Measurements from ENCODE around the gene EZH2. TPM values are rescaled to one million over a fixed set of nuclear protein-coding genes. Genes with fewer than 3 reads are reported as not detected.

Gene EZH2
- total RNA-seq, 2 experiments from 2014 or later, result 102 to 103 TPM

GRCh38 chr7:148802101-148802493 is 82.0 kb downstream of the EZH2 start:
- Mint-ChIP-seq H3K9me3 (no peaks in the 10 kb centered on the region), H3K4me3 (no peak overlapping the region), H3K36me3 (peaks cover 52% of the 10 kb centered on the region), H3K27me3 (no peaks in the 10 kb centered on the region), H3K27ac (no peak overlapping the region), H3K4me1 (ENCODE audit: low read depth) (peaks cover 2% of the 10 kb centered on the region)
- no peak for DNase-seq
- intact Hi-C loops (cut with micrococcal nuclease), result no loop called here
- ChIA-PET POLR2A (no interaction called here), CTCF (no interaction called here)

- Mint-ChIP-seq H3K27me3 (no peaks in the 10 kb centered on the region), H3K9me3 (no peaks in the 10 kb centered on the region), H3K36me3 (peaks cover 48% of the 10 kb centered on the region), H3K4me1 (ENCODE audit: low read depth) (no peaks in the 10 kb centered on the region), H3K4me3 (no peak overlapping the region), H3K27ac (no peak overlapping the region)
- no peak for DNase-seq
- POLR2A ChIA-PET, result no interaction called here
- CTCF ChIA-PET, result no interaction called here
- intact Hi-C loops (cut with micrococcal nuclease), result no loop called here
These were observed 83.4 kb downstream of the EZH2 start for GRCh38 chr7:148800677-148801076.

- no peaks in the 10 kb centered on the region for H3K9me3 Mint-ChIP-seq
- no peaks in the 10 kb centered on the region for H3K27me3 Mint-ChIP-seq
- ChIA-PET POLR2A (interaction anchor here (1.5 kb wide), 1 partner anchor 27 kb away, joined by 5 read pairs; no protein-coding TSS in a partner anchor), CTCF (no interaction called here)
- intact Hi-C loops (cut with micrococcal nuclease), result no loop called here
- no peak overlapping the region for H3K4me3 Mint-ChIP-seq
- peaks cover 46% of the 10 kb centered on the region for H3K36me3 Mint-ChIP-seq
- DNase-seq, result no peak
- H3K4me1 Mint-ChIP-seq (ENCODE audit: low read depth), result no peaks in the 10 kb centered on the region
- H3K27ac Mint-ChIP-seq, result no peak overlapping the region
These were observed 84.1 kb downstream of the EZH2 start for GRCh38 chr7:148799893-148800555.

DNA sequence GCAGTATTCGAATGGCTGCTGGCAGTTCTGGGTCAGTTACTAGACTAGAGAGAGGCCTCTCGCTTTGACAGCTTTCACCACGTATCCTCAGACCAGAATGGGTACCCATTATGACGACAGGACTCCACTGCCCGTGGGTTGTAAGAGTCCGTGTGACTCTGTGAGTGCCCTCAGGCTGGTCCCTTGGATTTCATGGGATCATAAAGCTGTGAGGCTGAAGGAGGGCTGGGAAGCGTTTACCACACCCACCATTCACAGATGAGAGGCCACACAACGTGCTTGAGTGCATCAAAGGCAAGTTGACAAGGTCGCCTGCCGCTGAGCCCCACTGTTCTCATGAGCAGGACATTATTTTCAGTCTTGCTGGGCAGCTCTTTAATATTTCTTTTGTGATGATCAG is 87.2 kb downstream of the EZH2 start:
- no peak for DNase-seq
- ChIA-PET POLR2A (no interaction called here), CTCF (no interaction called here)
- no peaks in the 10 kb centered on the region for H3K9me3 Mint-ChIP-seq
- intact Hi-C loops (cut with micrococcal nuclease), result no loop called here
- no peak overlapping the region for H3K27ac Mint-ChIP-seq
- H3K4me1 Mint-ChIP-seq (ENCODE audit: low read depth), result peaks cover 3% of the 10 kb centered on the region
- no peaks in the 10 kb centered on the region for H3K27me3 Mint-ChIP-seq
- H3K4me3 Mint-ChIP-seq, result no peak overlapping the region
- peaks cover 58% of the 10 kb centered on the region for H3K36me3 Mint-ChIP-seq

DNA sequence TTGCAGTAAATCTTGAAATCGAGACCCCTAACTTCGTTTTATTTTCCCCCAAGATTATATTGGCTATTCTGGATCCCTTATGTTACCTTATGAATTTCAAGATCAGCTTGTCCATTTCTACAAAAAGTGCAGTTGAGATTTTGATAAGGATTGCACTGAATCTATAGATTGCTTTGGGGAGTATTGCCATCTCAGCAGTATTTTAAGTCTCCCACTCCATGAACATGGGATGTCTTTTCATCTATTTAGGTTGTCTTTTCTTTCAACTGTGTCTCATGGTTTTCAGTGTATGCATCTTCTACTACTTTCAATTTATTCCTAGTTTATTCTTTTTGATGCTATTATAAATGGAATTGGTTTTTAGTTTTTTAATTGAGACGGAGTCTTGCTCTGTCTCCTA is 89.6 kb downstream of the EZH2 start:
- ChIA-PET POLR2A (no interaction called here), CTCF (interaction anchor here (0.6 kb wide), 1 partner anchor 64 kb away, joined by 3 read pairs; no protein-coding TSS in a partner anchor)
- intact Hi-C loops (cut with micrococcal nuclease), result no loop called here
- Mint-ChIP-seq H3K36me3 (peaks cover 53% of the 10 kb centered on the region), H3K9me3 (no peaks in the 10 kb centered on the region), H3K4me3 (no peak overlapping the region), H3K27ac (no peak overlapping the region), H3K27me3 (no peaks in the 10 kb centered on the region), H3K4me1 (ENCODE audit: low read depth) (peaks cover 3% of the 10 kb centered on the region)
- DNase-seq, result no peak

- no peaks in the 10 kb centered on the region for H3K9me3 Mint-ChIP-seq
- POLR2A ChIA-PET, result no interaction called here
- DNase-seq, result no peak
- H3K4me1 Mint-ChIP-seq (ENCODE audit: low read depth), result peaks cover 3% of the 10 kb centered on the region
- peaks cover 52% of the 10 kb centered on the region for H3K36me3 Mint-ChIP-seq
- CTCF ChIA-PET, result interaction anchor here (0.7 kb wide), 1 partner anchor 218 kb away, joined by 5 read pairs; no protein-coding TSS in a partner anchor
- peak overlapping the region; percentile 30 for H3K27ac Mint-ChIP-seq
- no peaks in the 10 kb centered on the region for H3K27me3 Mint-ChIP-seq
- H3K4me3 Mint-ChIP-seq, result no peak overlapping the region
- intact Hi-C loops (cut with micrococcal nuclease), result no loop called here
These were observed 90.5 kb downstream of the EZH2 start for GRCh38 chr7:148793590-148793989.

GRCh38 chr7:148791546-148791945 is 92.5 kb downstream of the EZH2 start:
- CTCF ChIA-PET, result no interaction called here
- H3K27me3 Mint-ChIP-seq, result no peaks in the 10 kb centered on the region
- H3K9me3 Mint-ChIP-seq, result no peaks in the 10 kb centered on the region
- H3K27ac Mint-ChIP-seq, result no peak overlapping the region
- peaks cover 3% of the 10 kb centered on the region for H3K4me1 Mint-ChIP-seq (ENCODE audit: low read depth)
- H3K36me3 Mint-ChIP-seq, result peaks cover 61% of the 10 kb centered on the region
- no peak for DNase-seq
- POLR2A ChIA-PET, result no interaction called here
- H3K4me3 Mint-ChIP-seq, result no peak overlapping the region
- intact Hi-C loops (cut with micrococcal nuclease), result no loop called here

DNA sequence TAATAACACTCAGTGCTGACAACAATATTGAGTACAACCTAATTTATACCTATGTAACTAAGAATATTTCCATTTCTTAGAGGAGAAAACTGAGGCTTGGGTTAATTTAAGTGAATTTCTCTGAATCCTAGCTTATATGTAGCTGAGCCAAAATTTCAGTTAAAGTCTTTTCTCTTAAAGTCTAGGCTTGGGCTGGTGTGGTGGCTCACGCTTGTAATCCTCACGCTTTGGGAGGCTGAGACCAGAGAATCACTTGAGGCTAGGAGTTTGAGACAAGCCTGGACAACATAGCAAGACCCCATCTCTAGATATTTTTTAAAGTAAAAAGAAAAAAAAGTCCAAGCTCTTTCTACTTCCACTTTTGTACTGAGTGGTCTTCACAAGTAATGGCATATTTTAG is 93.2 kb downstream of the EZH2 start:
- DNase-seq, result no peak
- no peaks in the 10 kb centered on the region for H3K9me3 Mint-ChIP-seq
- no peak overlapping the region for H3K4me3 Mint-ChIP-seq
- POLR2A ChIA-PET, result no interaction called here
- peaks cover 3% of the 10 kb centered on the region for H3K4me1 Mint-ChIP-seq (ENCODE audit: low read depth)
- CTCF ChIA-PET, result interaction anchor here (0.8 kb wide), 1 partner anchor 216 kb away, joined by 3 read pairs; no protein-coding TSS in a partner anchor
- intact Hi-C loops (cut with micrococcal nuclease), result no loop called here
- no peak overlapping the region for H3K27ac Mint-ChIP-seq
- H3K36me3 Mint-ChIP-seq, result peaks cover 57% of the 10 kb centered on the region
- H3K27me3 Mint-ChIP-seq, result no peaks in the 10 kb centered on the region

DNA sequence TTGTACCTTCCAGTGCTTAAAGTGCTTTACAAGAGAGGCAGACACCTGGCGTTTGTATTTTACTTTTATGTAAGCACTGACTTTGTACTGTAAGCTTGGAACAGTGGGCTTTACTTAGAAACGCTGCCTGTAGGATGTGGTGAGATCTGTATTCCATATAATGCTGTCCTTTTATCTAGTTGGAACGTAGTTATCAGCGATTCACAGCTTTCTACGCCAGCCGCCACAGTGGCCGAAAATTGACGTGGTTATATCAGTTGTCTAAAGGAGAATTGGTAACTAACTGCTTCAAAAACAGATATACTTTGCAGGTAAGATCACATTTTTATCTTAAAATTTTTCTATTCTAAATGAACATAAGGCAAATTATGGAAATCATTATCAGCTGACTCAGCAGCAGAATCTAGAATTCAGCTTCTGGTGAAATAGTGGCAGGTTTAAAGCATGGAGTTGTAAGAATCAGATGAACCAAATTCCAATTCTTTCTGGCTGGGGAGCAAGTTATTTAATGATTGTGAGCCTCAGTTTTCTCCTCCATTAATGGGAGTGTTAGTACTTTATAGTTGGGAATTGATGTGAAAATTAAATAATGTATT is 93.9 kb downstream of the EZH2 start:
- Mint-ChIP-seq H3K27me3 (no peaks in the 10 kb centered on the region), H3K36me3 (peaks cover 57% of the 10 kb centered on the region), H3K4me3 (no peak overlapping the region), H3K9me3 (no peaks in the 10 kb centered on the region), H3K4me1 (ENCODE audit: low read depth) (peaks cover 5% of the 10 kb centered on the region), H3K27ac (no peak overlapping the region)
- DNase-seq, result no peak
- POLR2A ChIA-PET, result no interaction called here
- CTCF ChIA-PET, result interaction anchor here (0.8 kb wide), 1 partner anchor 215 kb away, joined by 3 read pairs; no protein-coding TSS in a partner anchor
- intact Hi-C loops (cut with micrococcal nuclease), result no loop called here

GRCh38 chr7:148789220-148789619 is 94.9 kb downstream of the EZH2 start:
- Mint-ChIP-seq H3K9me3 (no peaks in the 10 kb centered on the region), H3K4me1 (ENCODE audit: low read depth) (peaks cover 5% of the 10 kb centered on the region), H3K27ac (no peak overlapping the region), H3K36me3 (peaks cover 52% of the 10 kb centered on the region), H3K27me3 (no peaks in the 10 kb centered on the region), H3K4me3 (no peak overlapping the region)
- ChIA-PET POLR2A (no interaction called here), CTCF (no interaction called here)
- intact Hi-C loops (cut with micrococcal nuclease), result no loop called here
- no peak for DNase-seq

GRCh38 chr7:148787571-148788295 is 96.4 kb downstream of the EZH2 start:
- ChIA-PET CTCF (interaction anchor here (0.9 to 1.0 kb wide), 2 partner anchors 176 to 218 kb away, joined by 3 to 4 read pairs; no protein-coding TSS in a partner anchor), POLR2A (no interaction called here)
- Mint-ChIP-seq H3K27me3 (no peaks in the 10 kb centered on the region), H3K9me3 (no peaks in the 10 kb centered on the region), H3K27ac (no peak overlapping the region), H3K4me1 (ENCODE audit: low read depth) (peaks cover 1% of the 10 kb centered on the region), H3K4me3 (no peak overlapping the region), H3K36me3 (peaks cover 54% of the 10 kb centered on the region)
- intact Hi-C loops (cut with micrococcal nuclease), result no loop called here
- DNase-seq, result no peak

DNA sequence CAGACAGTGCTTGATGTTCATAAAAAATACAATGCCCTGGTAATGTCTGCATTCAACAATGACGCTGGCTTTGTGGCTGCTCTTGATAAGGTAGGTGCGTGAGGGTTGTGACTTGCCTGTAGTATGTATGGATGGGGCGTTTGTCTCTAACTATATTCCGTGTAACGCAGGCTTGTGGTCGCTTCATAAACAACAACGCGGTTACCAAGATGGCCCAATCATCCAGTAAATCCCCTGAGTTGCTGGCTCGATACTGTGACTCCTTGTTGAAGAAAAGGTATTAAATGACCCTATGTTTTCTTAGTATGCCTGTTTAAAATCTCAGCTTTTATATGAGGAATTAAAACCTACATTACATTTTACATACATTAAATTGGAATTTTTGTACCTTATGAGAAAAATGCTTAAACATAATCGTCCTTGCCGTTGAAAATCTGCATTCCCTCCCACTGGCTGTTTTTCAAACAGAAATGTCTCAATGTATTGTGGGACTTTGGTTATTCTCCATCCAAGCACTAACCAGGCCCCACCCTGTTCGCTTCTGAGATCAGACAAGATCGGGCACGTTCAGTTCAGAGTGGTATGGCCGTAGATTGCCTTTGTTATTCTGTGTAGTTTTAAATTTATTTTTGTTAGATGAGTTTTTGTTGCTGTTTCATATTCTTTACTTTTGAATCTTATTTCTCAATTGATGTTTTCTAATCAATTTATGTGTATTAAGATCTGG is 100.1 kb downstream of the EZH2 start:
- no peak overlapping the region for H3K27ac Mint-ChIP-seq
- CTCF ChIA-PET, result interaction anchor here (1.3 to 1.5 kb wide), 2 partner anchors 9 to 282 kb away, joined by 3 to 6 read pairs; no protein-coding TSS in a partner anchor
- no peaks in the 10 kb centered on the region for H3K27me3 Mint-ChIP-seq
- intact Hi-C loops (cut with micrococcal nuclease), result no loop called here
- POLR2A ChIA-PET, result no interaction called here
- DNase-seq, result no peak
- peaks cover 45% of the 10 kb centered on the region for H3K36me3 Mint-ChIP-seq
- no peak overlapping the region for H3K4me3 Mint-ChIP-seq
- peaks cover 1% of the 10 kb centered on the region for H3K4me1 Mint-ChIP-seq (ENCODE audit: low read depth)
- no peaks in the 10 kb centered on the region for H3K9me3 Mint-ChIP-seq
